ENCODE data around the gene TRIM9. TPM values are rescaled to one million over a fixed set of nuclear protein-coding genes. Genes with fewer than 3 reads are reported as not detected.

Gene TRIM9
- total RNA-seq, 1 experiment from 2014 or later, result 9.8 TPM

- H3K4me1 ChIP-seq (ENCODE audit: insufficient read depth, low read length, poor library complexity, severe bottlenecking), result no peaks in the 10 kb centered on the region
- H3K9me3 ChIP-seq (ENCODE audit: low read depth, low read length, poor library complexity, severe bottlenecking), result no peaks in the 10 kb centered on the region
- ChIA-PET POLR2A (ENCODE audit: low non-redundant PET) (interaction anchor here (0.6 kb wide), 1 partner anchor 845 kb away, joined by 3 read pairs; no protein-coding TSS in a partner anchor), CTCF (no interaction called here)
- no peak for DNase-seq (ENCODE audit: low spot score)
- no peaks in the 10 kb centered on the region for H3K27me3 ChIP-seq (replicated peaks; ENCODE audit: insufficient read depth, low read depth, low read length, poor library complexity)
- no peak overlapping the region for H3K4me3 ChIP-seq (ENCODE audit: low read depth, low read length, poor library complexity, severe bottlenecking)
- intact Hi-C loops (cut with micrococcal nuclease; ENCODE audit: unreplicated experiment), result no loop called here
- H3K36me3 ChIP-seq (ENCODE audit: insufficient read depth, low read length, poor library complexity, severe bottlenecking), result no peaks in the 10 kb centered on the region
- TF ChIP-seq EZH2 (IDR thresholded peaks at IDR 0.05; ENCODE audit: borderline replicate concordance, low read depth, low read length, poor library complexity, severe bottlenecking), result no peak
- TF ChIP-seq CTCF (conservative IDR thresholded peaks at IDR 0.05; ENCODE audit: low read depth, low read length), result no peak
- no TSS peak for BruUV-seq (replicated peaks)
- H3K27ac ChIP-seq (ENCODE audit: low read depth, low read length, poor library complexity, severe bottlenecking), result no peak overlapping the region
These were observed 109.0 kb downstream of the TRIM9 start for GRCh38 chr14:50985859-50986331.

- no peak overlapping the region for H3K4me3 ChIP-seq (ENCODE audit: low read depth, low read length, poor library complexity, severe bottlenecking)
- intact Hi-C loops (cut with micrococcal nuclease; ENCODE audit: unreplicated experiment), result no loop called here
- H3K27ac ChIP-seq (ENCODE audit: low read depth, low read length, poor library complexity, severe bottlenecking), result no peak overlapping the region
- ChIA-PET CTCF (no interaction called here), POLR2A (ENCODE audit: low non-redundant PET) (interaction anchor here (0.6 kb wide), 1 partner anchor 845 kb away, joined by 3 read pairs; no protein-coding TSS in a partner anchor)
- TF ChIP-seq CTCF (conservative IDR thresholded peaks at IDR 0.05; ENCODE audit: low read depth, low read length) (no peak), EZH2 (IDR thresholded peaks at IDR 0.05; ENCODE audit: borderline replicate concordance, low read depth, low read length, poor library complexity, severe bottlenecking) (no peak)
- H3K27me3 ChIP-seq (replicated peaks; ENCODE audit: insufficient read depth, low read depth, low read length, poor library complexity), result no peaks in the 10 kb centered on the region
- DNase-seq (ENCODE audit: low spot score), result no peak
- H3K36me3 ChIP-seq (ENCODE audit: insufficient read depth, low read length, poor library complexity, severe bottlenecking), result no peaks in the 10 kb centered on the region
- H3K4me1 ChIP-seq (ENCODE audit: insufficient read depth, low read length, poor library complexity, severe bottlenecking), result no peaks in the 10 kb centered on the region
- no peaks in the 10 kb centered on the region for H3K9me3 ChIP-seq (ENCODE audit: low read depth, low read length, poor library complexity, severe bottlenecking)
- BruUV-seq (replicated peaks), result no TSS peak
These were observed 109.6 kb downstream of the TRIM9 start for GRCh38 chr14:50985124-50985858.

GRCh38 chr14:50984036-50984710 is 110.7 kb downstream of the TRIM9 start:
- POLR2A ChIA-PET (ENCODE audit: low non-redundant PET), result no interaction called here
- H3K4me1 ChIP-seq (ENCODE audit: insufficient read depth, low read length, poor library complexity, severe bottlenecking), result no peaks in the 10 kb centered on the region
- no peak overlapping the region for H3K27ac ChIP-seq (ENCODE audit: low read depth, low read length, poor library complexity, severe bottlenecking)
- BruUV-seq (replicated peaks), result no TSS peak
- no peaks in the 10 kb centered on the region for H3K9me3 ChIP-seq (ENCODE audit: low read depth, low read length, poor library complexity, severe bottlenecking)
- TF ChIP-seq EZH2 (IDR thresholded peaks at IDR 0.05; ENCODE audit: borderline replicate concordance, low read depth, low read length, poor library complexity, severe bottlenecking), result no peak
- no peak for TF ChIP-seq CTCF (conservative IDR thresholded peaks at IDR 0.05; ENCODE audit: low read depth, low read length)
- DNase-seq (ENCODE audit: low spot score), result no peak
- CTCF ChIA-PET, result no interaction called here
- no peaks in the 10 kb centered on the region for H3K36me3 ChIP-seq (ENCODE audit: insufficient read depth, low read length, poor library complexity, severe bottlenecking)
- no peaks in the 10 kb centered on the region for H3K27me3 ChIP-seq (replicated peaks; ENCODE audit: insufficient read depth, low read depth, low read length, poor library complexity)
- intact Hi-C loops (cut with micrococcal nuclease; ENCODE audit: unreplicated experiment), result no loop called here
- no peak overlapping the region for H3K4me3 ChIP-seq (ENCODE audit: low read depth, low read length, poor library complexity, severe bottlenecking)

Data from A673 (cell line).